Naive B cell (primary cell): ENCODE measurements around the gene MGLL. TPM values are rescaled to one million over a fixed set of nuclear protein-coding genes. Genes with fewer than 3 reads are reported as not detected.
"Not testable (repeated sequence)": the region's sequence is repeated elsewhere in the genome, so short reads cannot be mapped to it uniquely, and the experiment has no call there.

Experiments used
- ATAC-seq, 2 donors: fragments of 150-1000 bp; cut with Tn5 transposase; 2 replicates each; pipeline ENCODE4 v1.10.0; 2021; ENCODE audit warnings: low read depth in 2 of 2, mild to moderate bottlenecking in 2 of 2, moderate library complexity in 2 of 2
- DNase-seq: peaks from one replicate; pipeline ENCODE4 v3.0.0; 2022
- H3K27ac Mint-ChIP-seq, 6 donors: one replicate each; pipeline ENCODE4 v1.8.0; 2020 to 2022; ENCODE audit warnings: mild to moderate bottlenecking in 6 of 6, mixed read lengths in 6 of 6, moderate library complexity in 5 of 6, inconsistent platforms in 2 of 6
- H3K27me3 Mint-ChIP-seq, 3 donors: one replicate each; pipeline ENCODE4 v1.8.0; 2021 to 2022; ENCODE audit warnings: mixed read lengths in 3 of 3, mild to moderate bottlenecking in 1 of 3
- H3K36me3 Mint-ChIP-seq, 2 donors: one replicate each; pipeline ENCODE4 v1.8.0; 2020 to 2022; ENCODE audit warnings: mixed read lengths in 2 of 2, inconsistent platforms in 1 of 2, mild to moderate bottlenecking in 1 of 2
- H3K4me1 Mint-ChIP-seq, 3 donors: one replicate each; pipeline ENCODE4 v1.8.0; 2020 to 2022; ENCODE audit warnings: mixed read lengths in 3 of 3, inconsistent platforms in 1 of 3, mild to moderate bottlenecking in 1 of 3, moderate library complexity in 1 of 3
- H3K4me3 Mint-ChIP-seq, 8 donors: one replicate each; pipeline ENCODE4 v1.8.0; 2020 to 2022; ENCODE audit warnings: mild to moderate bottlenecking in 8 of 8, mixed read lengths in 8 of 8, moderate library complexity in 8 of 8, inconsistent platforms in 2 of 8
- H3K9me3 Mint-ChIP-seq, 7 donors: one replicate each; pipeline ENCODE4 v1.8.0; 2020 to 2022; ENCODE audit warnings: mixed read lengths in 7 of 7, mild to moderate bottlenecking in 5 of 7, inconsistent platforms in 2 of 7, moderate library complexity in 1 of 7
- polyA plus RNA-seq, 6 donors: library from polyadenylated mRNA; unstranded; fragments of 300-500 nt; fragmentation: Illumina TruSeq; gene quantifications; one replicate each; pipeline ENCODE4 v1.2.3, GENCODE V29; 2021; ENCODE audit warnings: low read depth in 6 of 6

The MGLL gene
- polyA plus RNA-seq, 6 donors from 2014 or later = 0.40 to 3.6 (median 1.3) TPM; not detected in 1

DNA sequence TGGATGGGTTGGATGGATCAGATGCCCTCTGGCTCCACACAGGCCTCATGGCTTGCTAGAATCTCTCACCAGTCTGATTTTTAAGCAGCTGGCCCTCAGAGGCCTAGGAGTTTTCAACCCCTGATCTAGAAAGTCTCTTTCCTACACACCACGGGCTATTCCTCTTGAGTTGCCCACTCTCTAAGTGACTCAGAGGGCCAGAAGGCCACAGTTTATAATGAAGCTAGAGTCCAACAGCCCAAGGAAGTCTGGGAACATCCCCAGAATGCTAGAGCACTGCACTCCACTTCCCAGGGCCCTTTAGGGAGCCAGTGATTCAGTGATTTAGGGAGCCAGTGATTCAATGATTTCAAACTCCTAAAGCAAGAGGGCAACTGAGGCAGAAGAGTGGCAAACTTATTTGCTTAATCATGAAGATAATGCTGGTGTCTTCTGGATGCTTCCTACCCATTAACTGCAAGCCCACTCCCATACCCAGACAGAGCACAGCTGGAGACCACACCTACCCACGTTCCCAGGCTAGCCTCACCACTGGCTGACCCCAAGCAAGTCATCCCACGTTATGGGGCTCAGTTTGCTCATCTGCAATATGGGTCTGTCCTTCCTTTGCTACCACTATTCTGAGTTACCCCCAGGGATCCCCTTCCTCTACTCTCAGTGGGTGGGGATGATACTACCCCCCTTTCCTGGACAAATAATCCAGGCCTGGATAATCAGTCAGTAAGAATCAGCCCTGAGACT lies 112.8 kb downstream of the MGLL start:
- ATAC-seq (no peak), DNase-seq (no peak)
- no peak overlapping the region for H3K4me3 Mint-ChIP-seq

GRCh38 chr3:127708837-127709236 lies 113.5 kb downstream of the MGLL start:
- DNase-seq (no peak), ATAC-seq (no peak)
- Mint-ChIP-seq H3K36me3 (no peaks in the 10 kb centered on the region), H3K27me3 (no peaks in the 10 kb centered on the region), H3K27ac (no peak overlapping the region), H3K4me3 (no peak overlapping the region), H3K4me1 (peaks cover 0 to 3% (median 0%) of the 10 kb centered on the region in 3 donors), H3K9me3 (peaks cover 0 to 5% (median under 1%) of the 10 kb centered on the region in 7 donors)

More for the DNA sequence above, 112.8 kb downstream of the MGLL start:
- no peaks in the 10 kb centered on the region for H3K27me3 Mint-ChIP-seq
- peaks cover 0 to 3% (median 0%) of the 10 kb centered on the region in 3 donors for H3K4me1 Mint-ChIP-seq
- no peaks in the 10 kb centered on the region for H3K36me3 Mint-ChIP-seq
- no peak overlapping the region for H3K27ac Mint-ChIP-seq
- H3K9me3 Mint-ChIP-seq = peaks cover 0 to 3% (median 0%) of the 10 kb centered on the region in 7 donors

GRCh38 chr3:127707851-127708411 lies 114.4 kb downstream of the MGLL start:
- peaks cover 0 to 9% (median 3%) of the 10 kb centered on the region in 7 donors for H3K9me3 Mint-ChIP-seq
- no peak overlapping the region for H3K27ac Mint-ChIP-seq
- no peaks in the 10 kb centered on the region for H3K27me3 Mint-ChIP-seq
- H3K4me1 Mint-ChIP-seq = peaks cover 0 to 3% (median 0%) of the 10 kb centered on the region in 3 donors
- no peak overlapping the region for H3K4me3 Mint-ChIP-seq
- DNase-seq (no peak), ATAC-seq (no peak)
- no peaks in the 10 kb centered on the region for H3K36me3 Mint-ChIP-seq

- Mint-ChIP-seq H3K9me3 (peaks cover 0 to 9% (median 3%) of the 10 kb centered on the region in 7 donors), H3K27ac (no peak overlapping the region), H3K4me3 (no peak overlapping the region), H3K27me3 (no peaks in the 10 kb centered on the region), H3K36me3 (no peaks in the 10 kb centered on the region), H3K4me1 (peaks cover 0 to 3% (median 0%) of the 10 kb centered on the region in 3 donors)
- ATAC-seq (no peak), DNase-seq (no peak)
These were observed 115.4 kb downstream of the MGLL start for GRCh38 chr3:127706785-127707351.

GRCh38 chr3:127706312-127706711 lies 116.0 kb downstream of the MGLL start:
- Mint-ChIP-seq H3K27me3 (no peaks in the 10 kb centered on the region), H3K27ac (no peak overlapping the region), H3K4me3 (no peak overlapping the region), H3K36me3 (no peaks in the 10 kb centered on the region), H3K9me3 (peaks cover 0 to 9% (median 3%) of the 10 kb centered on the region in 7 donors), H3K4me1 (peaks cover 0 to 3% (median 0%) of the 10 kb centered on the region in 3 donors)
- ATAC-seq (no peak), DNase-seq (no peak)

DNA sequence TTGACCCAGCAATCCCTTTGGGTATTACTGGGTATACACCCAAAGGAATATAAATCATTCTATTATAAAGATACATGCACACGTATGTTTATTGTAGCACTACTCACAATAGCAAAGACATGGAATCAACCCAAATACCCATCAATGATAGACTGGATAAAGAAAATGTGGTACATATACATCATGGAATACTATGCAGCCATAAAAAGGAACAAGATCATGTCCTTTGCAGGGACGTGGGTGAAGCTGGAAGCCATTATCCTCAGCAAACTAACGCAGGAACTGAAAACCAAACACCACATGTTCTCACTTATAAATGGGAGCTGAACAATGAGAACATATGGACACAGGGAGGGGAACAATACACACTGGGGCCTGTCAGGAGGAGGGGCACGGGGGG lies 117.5 kb downstream of the MGLL start:
- DNase-seq, ATAC-seq, H3K4me3 Mint-ChIP-seq, H3K4me1 Mint-ChIP-seq, H3K9me3 Mint-ChIP-seq, H3K27ac Mint-ChIP-seq, H3K36me3 Mint-ChIP-seq, H3K27me3 Mint-ChIP-seq: not testable (repeated sequence)

DNA sequence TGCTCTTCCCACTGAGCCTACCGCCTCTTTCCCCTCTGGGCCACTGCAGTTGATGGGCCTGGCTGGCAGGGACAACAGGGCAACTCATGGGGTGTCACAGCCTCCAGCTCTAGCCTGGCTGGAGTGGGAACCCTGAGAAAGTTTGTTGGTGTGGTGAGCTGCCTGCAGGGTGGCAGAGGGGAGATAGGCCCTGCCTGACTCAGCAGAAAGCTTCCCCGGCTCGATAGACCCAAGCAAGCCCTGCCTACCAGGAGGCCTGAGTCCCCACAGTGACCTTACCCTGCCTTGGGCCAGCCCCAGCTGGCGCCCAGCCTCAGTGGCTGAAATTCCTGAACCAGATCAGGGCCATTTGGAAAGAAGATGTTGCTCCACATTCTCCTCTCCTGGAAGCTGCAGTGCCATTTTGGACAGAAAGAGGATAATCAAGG lies 120.2 kb downstream of the MGLL start:
- H3K36me3 Mint-ChIP-seq = no peaks in the 10 kb centered on the region
- H3K4me3 Mint-ChIP-seq = no peak overlapping the region
- ATAC-seq (no peak), DNase-seq (no peak)
- no peaks in the 10 kb centered on the region for H3K27me3 Mint-ChIP-seq
- no peak overlapping the region for H3K27ac Mint-ChIP-seq
- H3K9me3 Mint-ChIP-seq = peaks cover 0 to 9% (median 5%) of the 10 kb centered on the region in 7 donors
- H3K4me1 Mint-ChIP-seq = peaks cover 10 to 12% (median 10%) of the 10 kb centered on the region in 3 donors

DNA sequence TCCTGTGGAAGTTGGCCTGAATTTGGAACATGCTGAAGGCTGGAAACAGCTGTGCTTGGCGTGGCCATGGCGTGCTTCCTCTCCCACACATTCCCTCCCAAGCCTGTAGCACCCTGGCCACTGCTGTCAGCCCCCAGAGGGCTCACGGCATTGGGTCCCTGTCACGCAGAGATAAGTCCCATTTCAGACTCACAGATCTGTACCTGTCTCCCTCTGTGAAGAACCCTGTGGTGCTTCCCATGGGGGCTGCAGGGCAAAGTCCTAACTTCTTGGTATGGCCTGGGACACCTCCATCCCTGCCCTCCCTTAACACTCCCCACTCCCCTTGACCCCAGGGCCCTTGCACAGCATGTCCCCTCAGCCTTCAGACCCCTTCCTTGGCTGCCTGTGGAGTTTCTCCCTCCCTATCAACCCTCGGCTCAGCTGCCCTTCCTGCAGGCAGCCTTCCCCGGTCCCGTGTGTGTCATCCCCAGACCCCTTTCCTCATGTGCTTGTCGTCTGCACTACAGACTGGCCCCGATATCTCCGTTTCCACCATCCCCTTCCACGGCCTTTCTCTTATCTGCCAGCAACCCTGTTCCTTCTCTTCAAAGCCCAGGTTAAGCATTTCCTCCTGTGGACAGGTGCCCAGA lies 120.9 kb downstream of the MGLL start:
- Mint-ChIP-seq H3K4me3 (peak overlapping the region in 1 of 8 donors; percentile 55), H3K9me3 (peaks cover 0 to 9% (median 5%) of the 10 kb centered on the region in 7 donors), H3K27me3 (no peaks in the 10 kb centered on the region), H3K4me1 (peaks cover 10 to 13% (median 10%) of the 10 kb centered on the region in 3 donors), H3K36me3 (no peaks in the 10 kb centered on the region), H3K27ac (no peak overlapping the region)
- DNase-seq (no peak), ATAC-seq (no peak)

GRCh38 chr3:127700406-127700805 lies 121.9 kb downstream of the MGLL start:
- DNase-seq = no peak
- no peaks in the 10 kb centered on the region for H3K27me3 Mint-ChIP-seq
- peak overlapping the region in 1 of 8 donors; percentile 35 for H3K4me3 Mint-ChIP-seq
- H3K9me3 Mint-ChIP-seq = peaks cover 0 to 9% (median 5%) of the 10 kb centered on the region in 7 donors
- no peak for ATAC-seq
- peaks cover 10 to 13% (median 10%) of the 10 kb centered on the region in 3 donors for H3K4me1 Mint-ChIP-seq
- no peaks in the 10 kb centered on the region for H3K36me3 Mint-ChIP-seq
- no peak overlapping the region for H3K27ac Mint-ChIP-seq

DNA sequence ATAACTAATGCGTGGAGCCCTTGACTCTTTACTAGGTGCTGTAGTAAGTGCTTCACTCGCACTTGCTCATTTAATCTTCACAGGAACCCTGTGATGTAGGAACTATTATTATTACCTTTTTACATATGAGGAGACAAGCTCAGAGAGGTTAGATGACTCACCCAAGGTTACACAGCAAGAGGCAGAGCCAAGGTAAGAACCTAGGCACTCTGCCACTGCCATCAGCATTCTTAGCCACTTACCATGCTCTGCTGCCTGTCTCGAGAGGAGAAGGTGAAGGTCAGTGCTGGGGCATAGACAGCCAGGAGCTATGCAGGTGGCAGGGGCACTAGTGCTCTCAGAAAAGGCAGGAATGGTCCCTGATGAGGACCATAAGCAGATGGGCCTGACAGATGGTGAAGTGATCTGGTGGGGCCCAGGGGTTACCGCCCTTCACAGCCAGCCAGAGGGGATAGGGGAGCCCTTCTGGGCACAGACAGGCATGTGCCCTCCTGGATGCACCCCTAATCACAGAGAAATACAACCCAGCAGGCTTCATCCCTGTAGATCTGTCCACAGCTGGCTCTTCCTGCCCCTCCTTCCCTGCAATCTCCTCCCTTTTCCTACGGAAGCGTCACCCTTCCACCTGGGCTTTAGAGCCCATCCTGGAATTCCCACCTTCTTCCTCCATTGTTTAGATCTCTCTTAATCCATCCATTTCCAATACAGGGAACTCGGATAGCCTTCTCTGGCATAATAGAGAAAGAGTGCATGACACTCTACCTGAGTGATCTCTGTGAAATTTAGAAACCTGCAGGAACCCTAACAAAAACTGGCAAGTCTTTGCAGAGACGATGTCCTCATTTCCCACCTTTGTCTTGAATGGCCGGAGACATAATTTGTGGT lies 122.7 kb downstream of the MGLL start:
- Mint-ChIP-seq H3K4me3 (no peak overlapping the region), H3K36me3 (no peaks in the 10 kb centered on the region), H3K4me1 (peaks cover 10 to 13% (median 10%) of the 10 kb centered on the region in 3 donors), H3K9me3 (peaks cover 0 to 9% (median 3%) of the 10 kb centered on the region in 7 donors), H3K27ac (peak overlapping the region in 2 of 6 donors; percentile 37 to 50), H3K27me3 (no peaks in the 10 kb centered on the region)
- no peak for DNase-seq
- no peak for ATAC-seq

GRCh38 chr3:127698691-127699415 lies 123.5 kb downstream of the MGLL start:
- Mint-ChIP-seq H3K4me1 (peaks cover 10 to 13% (median 10%) of the 10 kb centered on the region in 3 donors), H3K9me3 (peaks cover 0 to 9% (median 0%) of the 10 kb centered on the region in 7 donors), H3K4me3 (peak overlapping the region in 2 of 8 donors; percentile 20 to 56), H3K27me3 (no peaks in the 10 kb centered on the region), H3K36me3 (no peaks in the 10 kb centered on the region), H3K27ac (peak overlapping the region in 1 of 6 donors; percentile 27)
- no peak for DNase-seq
- ATAC-seq = no peak

- peak overlapping the region in 6 of 8 donors; percentile 9 to 61 (median 38) for H3K4me3 Mint-ChIP-seq
- peaks cover 0 to 3% (median 0%) of the 10 kb centered on the region in 3 donors for H3K27me3 Mint-ChIP-seq
- H3K36me3 Mint-ChIP-seq = no peaks in the 10 kb centered on the region
- peaks cover 10 to 14% (median 12%) of the 10 kb centered on the region in 3 donors for H3K4me1 Mint-ChIP-seq
- DNase-seq (no peak), ATAC-seq (no peak)
- H3K9me3 Mint-ChIP-seq = peaks cover 0 to 3% (median 0%) of the 10 kb centered on the region in 7 donors
- peak overlapping the region in 1 of 6 donors; percentile 27 for H3K27ac Mint-ChIP-seq
These were observed 124.0 kb downstream of the MGLL start for GRCh38 chr3:127698286-127698685.
